Measurements from ENCODE around the gene SHROOM1. TPM values are rescaled to one million over a fixed set of nuclear protein-coding genes. Genes with fewer than 3 reads are reported as not detected.

SHROOM1 gene
- total RNA-seq = 2.1 and 2.4 TPM in 2 replicates

GRCh38 chr5:132830436-132831094 is at the start of gene SHROOM1:
Gene SHROOM1, minus strand, starts transcription at chr5:132830647. Its CDS starts 4,507 bp downstream, at chr5:132826140.

GRCh38 chr5:132873119-132873929 is 42.9 kb upstream of the SHROOM1 start, which contains the start of gene LEAP2:
Gene LEAP2, plus strand, starts transcription at chr5:132873668. Its CDS starts 27 bp downstream, at chr5:132873695.

GRCh38 chr5:132866342-132867045 is 36.0 kb upstream of the SHROOM1 start, which contains the start of the genes GDF9 and UQCRQ:
Gene GDF9, minus strand, starts transcription at chr5:132866469. Its CDS starts 1,936 bp downstream, at chr5:132864533.
Gene UQCRQ, plus strand, starts transcription at chr5:132866642. Its CDS starts 240 bp downstream, at chr5:132866882.

GRCh38 chr5:132812781-132813598 is 17.5 kb downstream of the SHROOM1 start, which contains the start of gene SOWAHA:
Gene SOWAHA, plus strand, starts transcription at chr5:132813302. Its CDS starts 320 bp downstream, at chr5:132813622.

GRCh38 chr5:132777209-132778069 is 53.0 kb downstream of the SHROOM1 start, which contains the start of gene SEPTIN8:
Gene SEPTIN8, minus strand, starts transcription at chr5:132777239. Its CDS starts 102 bp downstream, at chr5:132777137.

Other genes with a start within 250 kb of the SHROOM1 start
- not detected in 2 replicates for gene IL13, start 172.5 kb downstream of the SHROOM1 start, total RNA-seq
- not detected in 2 replicates for gene IL4, start 156.7 kb downstream of the SHROOM1 start, total RNA-seq
- gene KIF3A, start 93.1 kb downstream of the SHROOM1 start, total RNA-seq = 3.9 and 7.6 TPM in 2 replicates
- under 0.01 and 0.11 TPM in 2 replicates for gene CCNI2, start 83.2 kb downstream of the SHROOM1 start, total RNA-seq
- 28.2 and 28.5 TPM in 2 replicates for gene SEPTIN8, start 53.4 kb downstream of the SHROOM1 start, total RNA-seq
- gene SOWAHA, start 17.3 kb downstream of the SHROOM1 start, total RNA-seq = under 0.01 TPM in 1 of 2 replicates, not detected in the other
- gene GDF9, start 35.8 kb upstream of the SHROOM1 start, total RNA-seq = under 0.01 and 0.09 TPM in 2 replicates
- gene UQCRQ, start 36.0 kb upstream of the SHROOM1 start, total RNA-seq = 72.2 and 74.8 TPM in 2 replicates
- 0.09 and 0.11 TPM in 2 replicates for gene LEAP2, start 43.0 kb upstream of the SHROOM1 start, total RNA-seq
- gene AFF4, start 133.0 kb upstream of the SHROOM1 start, total RNA-seq = 26.6 and 28.7 TPM in 2 replicates
- 14.3 and 16.7 TPM in 2 replicates for gene ZCCHC10, start 195.9 kb upstream of the SHROOM1 start, total RNA-seq
- gene HSPA4, start 221.4 kb upstream of the SHROOM1 start, total RNA-seq = 88.4 and 121 TPM in 2 replicates